HG02571 (cell line): ENCODE data around the gene CYP4X1.
"Not testable (repeated sequence)": the region's sequence is repeated elsewhere in the genome, so short reads cannot be mapped to it uniquely, and the experiment has no call there.

ENCODE experiments used
- ATAC-seq: cut with Tn5 transposase; IDR thresholded peaks from one replicate; pipeline ENCODE4 v1.9.1; 2021; ENCODE audit warnings: mild to moderate bottlenecking, moderate library complexity; ENCODE audit not compliant: unreplicated experiment

Gene CYP4X1

GRCh38 chr1:47023268-47024140 lies at the start of gene CYP4X1:
Gene CYP4X1 (plus strand): TSS chr1:47023669. CDS start chr1:47023818, 149 bp downstream.
- no peak for ATAC-seq

- no peak for ATAC-seq
Observed at GRCh38 chr1:46983166-46983829, 40.2 kb upstream of the CYP4X1 start.

GRCh38 chr1:46983830-46984586 lies 39.5 kb upstream of the CYP4X1 start:
- no peak for ATAC-seq

- not testable (repeated sequence) for ATAC-seq
Observed at GRCh38 chr1:46990541-46990940, 32.9 kb upstream of the CYP4X1 start.

- ATAC-seq = no peak
Observed at GRCh38 chr1:46991083-46991923, 32.2 kb upstream of the CYP4X1 start.

GRCh38 chr1:46996659-46997281 lies 26.7 kb upstream of the CYP4X1 start:
- no peak for ATAC-seq

- ATAC-seq = no peak
Observed at GRCh38 chr1:47002211-47002610, 21.3 kb upstream of the CYP4X1 start.

- ATAC-seq = no peak
Observed at GRCh38 chr1:47003896-47004403, 19.5 kb upstream of the CYP4X1 start.

- ATAC-seq = not testable (repeated sequence)
Observed at GRCh38 chr1:47006437-47006836, 17.0 kb upstream of the CYP4X1 start.

GRCh38 chr1:47013293-47013692 lies 10.2 kb upstream of the CYP4X1 start:
- ATAC-seq = no peak

- ATAC-seq = no peak
Observed at GRCh38 chr1:47021070-47021469, 2.4 kb upstream of the CYP4X1 start.

- no peak for ATAC-seq
Observed at GRCh38 chr1:47024141-47024801, 802 bp downstream of the CYP4X1 start.

- no peak for ATAC-seq
Observed at GRCh38 chr1:47030170-47030805, 6.8 kb downstream of the CYP4X1 start.

GRCh38 chr1:47031059-47031458 lies 7.6 kb downstream of the CYP4X1 start:
- no peak for ATAC-seq

GRCh38 chr1:47031585-47031984 lies 8.1 kb downstream of the CYP4X1 start:
- no peak for ATAC-seq

GRCh38 chr1:47036764-47037163 lies 13.3 kb downstream of the CYP4X1 start:
- ATAC-seq = no peak

- ATAC-seq = no peak
Observed at GRCh38 chr1:47059376-47059775, 35.9 kb downstream of the CYP4X1 start.

- ATAC-seq = no peak
Observed at GRCh38 chr1:47067097-47067594, 43.7 kb downstream of the CYP4X1 start, which contains the start of gene CYP4Z1. Gene CYP4Z1 (plus strand): TSS chr1:47067231. CDS start chr1:47067491, 260 bp downstream.
